GM10266 (cell line): Measurements from ENCODE around the gene HORMAD1.

Experiments used
- DNase-seq: peaks from one replicate; pipeline ENCODE4 v3.0.0; 2012; ENCODE audit errors: extremely low spot score
- CTCF ChIP-seq: IDR thresholded peaks from 2 replicates; pipeline ENCODE4 v1.5.1; 2012; ENCODE audit warnings: mild to moderate bottlenecking, low read depth; ENCODE audit not compliant: control insufficient read depth, insufficient read depth; ENCODE audit errors: missing control alignments

The HORMAD1 gene

GRCh38 chr1:150650193-150650592 is 70.5 kb downstream of the HORMAD1 start:
- DNase-seq = no peak
- TF ChIP-seq CTCF = no peak

GRCh38 chr1:150649441-150650075 is 71.1 kb downstream of the HORMAD1 start:
- no peak for TF ChIP-seq CTCF

More at GRCh38 chr1:150649441-150650075, 71.1 kb downstream of the HORMAD1 start:
- no peak for DNase-seq
